Muscle layer of colon (tissue), 2 donors: Measurements from ENCODE around the gene SPPL3.
"Not testable (repeated sequence)": the region's sequence is repeated elsewhere in the genome, so short reads cannot be mapped to it uniquely, and the experiment has no call there.

ENCODE experiments used
- H3K27ac ChIP-seq: one replicate; pipeline ENCODE4 v1.7.0; 2013; ENCODE audit warnings: low read depth, mild to moderate bottlenecking, low read length, moderate library complexity
- H3K27me3 ChIP-seq, 2 donors: one replicate each; pipeline ENCODE4 v1.7.0; 2013; ENCODE audit warnings: low read length in 2 of 2, mild to moderate bottlenecking in 2 of 2; ENCODE audit not compliant: insufficient read depth in 2 of 2, control insufficient read depth in 1 of 2
- H3K36me3 ChIP-seq: one replicate; pipeline ENCODE4 v1.7.0; 2013; ENCODE audit warnings: mild to moderate bottlenecking, low read length; ENCODE audit not compliant: insufficient read depth
- H3K4me1 ChIP-seq: one replicate; pipeline ENCODE4 v1.7.0; 2013; ENCODE audit warnings: mild to moderate bottlenecking, low read length; ENCODE audit not compliant: insufficient read depth
- H3K4me3 ChIP-seq, 2 donors: one replicate each; pipeline ENCODE4 v1.7.0; 2013; ENCODE audit warnings: low read length in 2 of 2, low read depth in 1 of 2, mild to moderate bottlenecking in 1 of 2, moderate library complexity in 1 of 2
- H3K9ac ChIP-seq: one replicate; pipeline ENCODE4 v1.7.0; 2013; ENCODE audit warnings: low read length
- H3K9me3 ChIP-seq: one replicate; pipeline ENCODE4 v1.7.0; 2013; ENCODE audit warnings: mild to moderate bottlenecking, low read length
- donor health status: abdominal sarcoma.
- donor health status: Adenocarcinoma of cecum.

SPPL3 gene

GRCh38 chr12:120838629-120839383, 65.4 kb downstream of the SPPL3 start:
- peaks cover 31% of the 10 kb centered on the region for H3K4me1 ChIP-seq
- not testable (repeated sequence) for H3K9me3 ChIP-seq, H3K9ac ChIP-seq, H3K4me3 ChIP-seq, H3K36me3 ChIP-seq, H3K27ac ChIP-seq, H3K27me3 ChIP-seq

GRCh38 chr12:120836114-120836684, 68.0 kb downstream of the SPPL3 start:
- H3K27me3 ChIP-seq: no peaks in the 10 kb centered on the region
- H3K4me1 ChIP-seq: peaks cover 51% of the 10 kb centered on the region
- no peak overlapping the region for H3K9ac ChIP-seq
- no peak overlapping the region for H3K27ac ChIP-seq
- H3K36me3 ChIP-seq: no peaks in the 10 kb centered on the region
- no peaks in the 10 kb centered on the region for H3K9me3 ChIP-seq
- no peak overlapping the region for H3K4me3 ChIP-seq

GRCh38 chr12:120835657-120836056, 68.5 kb downstream of the SPPL3 start:
- H3K9me3 ChIP-seq: no peaks in the 10 kb centered on the region
- H3K9ac ChIP-seq: no peak overlapping the region
- H3K27ac ChIP-seq: no peak overlapping the region
- H3K4me3 ChIP-seq: no peak overlapping the region
- H3K4me1 ChIP-seq: peaks cover 57% of the 10 kb centered on the region
- no peaks in the 10 kb centered on the region for H3K27me3 ChIP-seq
- H3K36me3 ChIP-seq: no peaks in the 10 kb centered on the region

GRCh38 chr12:120835304-120835612, 68.9 kb downstream of the SPPL3 start:
- Histone ChIP-seq H3K9me3 (no peaks in the 10 kb centered on the region), H3K36me3 (no peaks in the 10 kb centered on the region), H3K4me1 (peaks cover 58% of the 10 kb centered on the region), H3K4me3 (no peak overlapping the region), H3K27me3 (no peaks in the 10 kb centered on the region), H3K9ac (no peak overlapping the region), H3K27ac (no peak overlapping the region)

- Histone ChIP-seq H3K4me3 (no peak overlapping the region), H3K9me3 (no peaks in the 10 kb centered on the region), H3K4me1 (peaks cover 58% of the 10 kb centered on the region), H3K9ac (no peak overlapping the region), H3K27me3 (no peaks in the 10 kb centered on the region), H3K27ac (no peak overlapping the region), H3K36me3 (no peaks in the 10 kb centered on the region)
Observed at GRCh38 chr12:120834489-120835303, 69.5 kb downstream of the SPPL3 start.

- Histone ChIP-seq H3K9ac (no peak overlapping the region), H3K27me3 (no peaks in the 10 kb centered on the region), H3K36me3 (no peaks in the 10 kb centered on the region), H3K4me3 (no peak overlapping the region), H3K27ac (no peak overlapping the region), H3K9me3 (no peaks in the 10 kb centered on the region), H3K4me1 (peaks cover 60% of the 10 kb centered on the region)
Observed at GRCh38 chr12:120833849-120834248, 70.3 kb downstream of the SPPL3 start.

GRCh38 chr12:120832737-120833136, 71.4 kb downstream of the SPPL3 start:
- Histone ChIP-seq H3K4me1 (peaks cover 66% of the 10 kb centered on the region), H3K9me3 (no peaks in the 10 kb centered on the region), H3K9ac (no peak overlapping the region), H3K36me3 (no peaks in the 10 kb centered on the region), H3K27ac (peak overlapping the region; percentile 10), H3K4me3 (no peak overlapping the region), H3K27me3 (no peaks in the 10 kb centered on the region)

- H3K9me3 ChIP-seq: no peaks in the 10 kb centered on the region
- no peak overlapping the region for H3K27ac ChIP-seq
- H3K9ac ChIP-seq: no peak overlapping the region
- no peaks in the 10 kb centered on the region for H3K36me3 ChIP-seq
- H3K27me3 ChIP-seq: no peaks in the 10 kb centered on the region
- peaks cover 65% of the 10 kb centered on the region for H3K4me1 ChIP-seq
- no peak overlapping the region for H3K4me3 ChIP-seq
Observed at GRCh38 chr12:120831648-120832267, 72.4 kb downstream of the SPPL3 start.

GRCh38 chr12:120830966-120831365, 73.2 kb downstream of the SPPL3 start:
- H3K9me3 ChIP-seq: no peaks in the 10 kb centered on the region
- no peaks in the 10 kb centered on the region for H3K27me3 ChIP-seq
- no peak overlapping the region for H3K9ac ChIP-seq
- H3K4me1 ChIP-seq: peaks cover 57% of the 10 kb centered on the region
- H3K36me3 ChIP-seq: no peaks in the 10 kb centered on the region
- no peak overlapping the region for H3K27ac ChIP-seq
- no peak overlapping the region for H3K4me3 ChIP-seq

GRCh38 chr12:120830052-120830940, 73.9 kb downstream of the SPPL3 start:
- H3K27ac ChIP-seq: no peak overlapping the region
- H3K9ac ChIP-seq: no peak overlapping the region
- no peak overlapping the region for H3K4me3 ChIP-seq
- no peaks in the 10 kb centered on the region for H3K9me3 ChIP-seq
- H3K27me3 ChIP-seq: no peaks in the 10 kb centered on the region
- H3K36me3 ChIP-seq: no peaks in the 10 kb centered on the region
- H3K4me1 ChIP-seq: peaks cover 50% of the 10 kb centered on the region

GRCh38 chr12:120826335-120826734, 77.8 kb downstream of the SPPL3 start:
- no peak overlapping the region for H3K9ac ChIP-seq
- H3K27me3 ChIP-seq: no peaks in the 10 kb centered on the region
- no peaks in the 10 kb centered on the region for H3K36me3 ChIP-seq
- H3K4me3 ChIP-seq: no peak overlapping the region
- no peaks in the 10 kb centered on the region for H3K9me3 ChIP-seq
- H3K27ac ChIP-seq: no peak overlapping the region
- H3K4me1 ChIP-seq: peaks cover 25% of the 10 kb centered on the region
